NB4 (cell line): Measurements from ENCODE around the gene SEL1L.

Experiments
- CTCF ChIP-seq: IDR thresholded peaks from one replicate; pipeline ENCODE4 v1.5.1; 2012; ENCODE audit warnings: low read depth, low read length
- MYC ChIP-seq: IDR thresholded peaks from 2 replicates; pipeline ENCODE4 v1.6.1; 2011; ENCODE audit warnings: low read depth, low read length

- TF ChIP-seq CTCF (no peak), MYC (no peak)
Measured at GRCh38 chr14:81523616-81524015, 10.0 kb downstream of the SEL1L start.
